Measurements from ENCODE around the gene CDH18. TPM values are rescaled to one million over a fixed set of nuclear protein-coding genes. Genes with fewer than 3 reads are reported as not detected.

Gene CDH18
- total and polyA plus RNA-seq, 4 donors, result 0.03 to 2.4 TPM; not detected in 2

DNA sequence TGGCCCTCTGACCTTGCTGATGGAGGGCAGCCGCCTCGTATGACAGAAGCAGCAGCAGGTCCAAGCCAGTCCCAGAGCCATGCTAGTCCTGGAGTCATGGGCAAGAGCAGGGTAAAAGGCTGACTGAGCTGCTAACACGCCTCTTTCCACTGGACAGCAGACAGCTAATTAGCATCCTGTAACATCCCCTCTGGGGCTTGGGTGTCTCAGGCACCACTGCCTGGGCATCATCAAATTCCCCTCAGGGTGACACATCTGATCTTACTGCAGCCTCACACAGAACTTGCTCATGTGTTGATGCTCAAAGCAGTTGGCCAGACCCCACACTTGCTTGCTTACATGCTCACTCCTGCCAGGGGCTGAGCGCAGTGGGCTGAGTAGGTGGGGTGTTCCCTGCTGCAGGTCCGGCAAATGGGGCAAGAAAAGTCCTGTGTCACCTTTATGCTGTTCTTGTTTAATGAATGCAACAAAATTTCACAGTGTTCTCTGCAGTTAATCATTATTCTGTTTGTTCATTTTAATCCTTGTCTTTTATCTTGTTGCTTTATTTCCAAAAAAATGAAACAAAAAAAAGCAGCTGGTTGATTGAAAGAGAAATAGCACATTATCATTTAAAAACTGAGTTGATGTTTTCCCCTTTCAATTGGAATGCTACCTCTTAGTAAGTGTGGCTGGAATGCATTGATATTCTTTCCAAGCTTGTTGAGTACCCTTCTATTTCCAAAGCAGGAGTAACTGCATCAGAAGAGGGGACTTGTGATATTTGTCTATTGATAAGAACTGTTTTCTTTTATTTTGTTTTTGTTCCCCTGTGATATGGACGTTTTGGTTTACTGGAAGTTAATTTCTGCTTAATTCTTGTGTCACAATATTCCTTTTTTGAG is 254.1 kb downstream of the CDH18 start:
- H3K9ac ChIP-seq (ENCODE audit: insufficient read depth in 1 of 2, low read length in 2 of 2), result no peak overlapping the region
- peaks cover 0 to 7% (median 2%) of the 10 kb centered on the region in 4 donors for H3K9me3 ChIP-seq (ENCODE audit: control insufficient read depth in 4 of 4, insufficient read depth in 3 of 4, low read length in 3 of 4)
- no peaks in the 10 kb centered on the region for H3K36me3 ChIP-seq (ENCODE audit: control insufficient read depth in 4 of 4, insufficient read depth in 4 of 4, low read length in 4 of 4)
- no peaks in the 10 kb centered on the region for H3K27me3 ChIP-seq (ENCODE audit: control insufficient read depth in 3 of 3, insufficient read depth in 3 of 3, low read length in 2 of 3)
- WGBS, 2 donors, result 77 to 78% methylated on average over 6 of the region's 6 CpGs
- H3K27ac ChIP-seq (ENCODE audit: low read depth in 1 of 2, low read length in 1 of 2), result no peak overlapping the region
- DNase-seq (no peak), ATAC-seq (ENCODE audit: insufficient read depth, low FRiP score) (no peak)
- no peak overlapping the region for H3K4me3 ChIP-seq
- TF ChIP-seq, protein P1, sequence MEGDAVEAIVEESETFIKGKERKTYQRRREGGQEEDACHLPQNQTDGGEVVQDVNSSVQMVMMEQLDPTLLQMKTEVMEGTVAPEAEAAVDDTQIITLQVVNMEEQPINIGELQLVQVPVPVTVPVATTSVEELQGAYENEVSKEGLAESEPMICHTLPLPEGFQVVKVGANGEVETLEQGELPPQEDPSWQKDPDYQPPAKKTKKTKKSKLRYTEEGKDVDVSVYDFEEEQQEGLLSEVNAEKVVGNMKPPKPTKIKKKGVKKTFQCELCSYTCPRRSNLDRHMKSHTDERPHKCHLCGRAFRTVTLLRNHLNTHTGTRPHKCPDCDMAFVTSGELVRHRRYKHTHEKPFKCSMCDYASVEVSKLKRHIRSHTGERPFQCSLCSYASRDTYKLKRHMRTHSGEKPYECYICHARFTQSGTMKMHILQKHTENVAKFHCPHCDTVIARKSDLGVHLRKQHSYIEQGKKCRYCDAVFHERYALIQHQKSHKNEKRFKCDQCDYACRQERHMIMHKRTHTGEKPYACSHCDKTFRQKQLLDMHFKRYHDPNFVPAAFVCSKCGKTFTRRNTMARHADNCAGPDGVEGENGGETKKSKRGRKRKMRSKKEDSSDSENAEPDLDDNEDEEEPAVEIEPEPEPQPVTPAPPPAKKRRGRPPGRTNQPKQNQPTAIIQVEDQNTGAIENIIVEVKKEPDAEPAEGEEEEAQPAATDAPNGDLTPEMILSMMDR (IDR thresholded peaks at IDR 0.05; ENCODE audit: control extremely low read depth, extremely low read depth), result no peak
- H3K4me1 ChIP-seq (ENCODE audit: control insufficient read depth in 5 of 5, insufficient read depth in 5 of 5, low read length in 5 of 5), result no peaks in the 10 kb centered on the region

DNA sequence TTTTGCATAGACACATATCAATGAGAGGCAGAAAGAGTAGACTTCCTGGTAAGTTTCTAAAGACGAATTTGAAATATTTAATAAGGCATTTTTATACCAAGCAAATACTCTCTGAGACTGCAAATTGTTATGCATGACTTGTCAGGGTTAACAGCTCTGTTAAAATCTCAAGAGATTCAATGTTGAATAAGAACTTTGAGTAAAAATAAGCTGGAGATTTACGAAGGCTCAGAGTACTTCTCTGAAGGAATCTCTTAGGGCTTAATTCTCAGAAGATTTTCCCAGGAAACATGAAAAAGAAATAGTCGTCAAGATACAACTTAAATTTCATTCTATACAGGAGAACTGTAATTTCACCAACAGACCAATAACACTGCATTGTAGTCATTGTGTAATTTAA is 259.4 kb downstream of the CDH18 start:
- peaks cover 0 to 5% (median 1%) of the 10 kb centered on the region in 4 donors for H3K9me3 ChIP-seq (ENCODE audit: control insufficient read depth in 4 of 4, insufficient read depth in 3 of 4, low read length in 3 of 4)
- no peak overlapping the region for H3K9ac ChIP-seq (ENCODE audit: insufficient read depth in 1 of 2, low read length in 2 of 2)
- TF ChIP-seq, protein P1 (IDR thresholded peaks at IDR 0.05; ENCODE audit: control extremely low read depth, extremely low read depth), result no peak
- ATAC-seq (ENCODE audit: insufficient read depth, low FRiP score) (no peak), DNase-seq (no peak)
- H3K27me3 ChIP-seq (ENCODE audit: control insufficient read depth in 3 of 3, insufficient read depth in 3 of 3, low read length in 2 of 3), result no peaks in the 10 kb centered on the region
- H3K4me3 ChIP-seq, result no peak overlapping the region
- H3K36me3 ChIP-seq (ENCODE audit: control insufficient read depth in 4 of 4, insufficient read depth in 4 of 4, low read length in 4 of 4), result no peaks in the 10 kb centered on the region
- 56 to 77% methylated on average over 3 of the region's 3 CpGs for WGBS, 2 donors
- no peak overlapping the region for H3K27ac ChIP-seq (ENCODE audit: low read depth in 1 of 2, low read length in 1 of 2)
- H3K4me1 ChIP-seq (ENCODE audit: control insufficient read depth in 5 of 5, insufficient read depth in 5 of 5, low read length in 5 of 5), result no peaks in the 10 kb centered on the region

DNA sequence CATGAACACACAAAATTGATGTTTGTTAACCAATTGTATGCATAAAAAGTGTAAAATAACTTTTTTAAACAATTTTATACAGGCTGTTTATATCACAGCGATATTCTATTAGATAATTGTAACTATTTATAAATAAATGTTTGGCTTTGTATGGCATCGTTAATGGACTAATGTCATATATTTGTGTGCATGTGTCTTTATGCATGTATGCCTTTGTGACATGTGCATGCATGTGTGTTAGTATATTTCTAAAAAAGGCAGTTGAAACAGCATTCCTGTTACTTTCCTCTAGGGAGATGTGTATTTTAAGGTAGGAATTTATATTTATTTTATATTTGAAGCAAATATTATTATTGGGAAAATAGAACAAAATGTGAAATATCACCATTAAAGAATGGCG is 268.9 kb downstream of the CDH18 start:
- no peaks in the 10 kb centered on the region for H3K9me3 ChIP-seq (ENCODE audit: control insufficient read depth in 4 of 4, insufficient read depth in 3 of 4, low read length in 3 of 4)
- H3K9ac ChIP-seq (ENCODE audit: insufficient read depth in 1 of 2, low read length in 2 of 2), result no peak overlapping the region
- H3K36me3 ChIP-seq (ENCODE audit: control insufficient read depth in 4 of 4, insufficient read depth in 4 of 4, low read length in 4 of 4), result no peaks in the 10 kb centered on the region
- H3K4me3 ChIP-seq, result no peak overlapping the region
- no peaks in the 10 kb centered on the region for H3K27me3 ChIP-seq (ENCODE audit: control insufficient read depth in 3 of 3, insufficient read depth in 3 of 3, low read length in 2 of 3)
- no peak for ATAC-seq (ENCODE audit: insufficient read depth, low FRiP score)
- no peaks in the 10 kb centered on the region for H3K4me1 ChIP-seq (ENCODE audit: control insufficient read depth in 5 of 5, insufficient read depth in 5 of 5, low read length in 5 of 5)
- 60 to 62% methylated on average over 3 of the region's 3 CpGs for WGBS, 2 donors
- DNase-seq, result no peak
- no peak overlapping the region for H3K27ac ChIP-seq (ENCODE audit: low read depth in 1 of 2, low read length in 1 of 2)
- TF ChIP-seq, protein P1 (IDR thresholded peaks at IDR 0.05; ENCODE audit: control extremely low read depth, extremely low read depth), result no peak

Measured in lung (tissue), 12 donors.